C4-2B (cell line): ENCODE results near the gene SCG2.

Experiments
- ZFX ChIP-seq: fragments of 450-650 bp; IDR thresholded peaks from 2 replicates; pipeline ENCODE4 v1.6.1; 2017
- TF ChIP-seq, protein P1 (sequence below): fragments of 450-650 bp; conservative IDR thresholded peaks from 2 replicates; pipeline ENCODE4 v1.5.1; 2017; ENCODE audit warnings: mild to moderate bottlenecking

DNA sequence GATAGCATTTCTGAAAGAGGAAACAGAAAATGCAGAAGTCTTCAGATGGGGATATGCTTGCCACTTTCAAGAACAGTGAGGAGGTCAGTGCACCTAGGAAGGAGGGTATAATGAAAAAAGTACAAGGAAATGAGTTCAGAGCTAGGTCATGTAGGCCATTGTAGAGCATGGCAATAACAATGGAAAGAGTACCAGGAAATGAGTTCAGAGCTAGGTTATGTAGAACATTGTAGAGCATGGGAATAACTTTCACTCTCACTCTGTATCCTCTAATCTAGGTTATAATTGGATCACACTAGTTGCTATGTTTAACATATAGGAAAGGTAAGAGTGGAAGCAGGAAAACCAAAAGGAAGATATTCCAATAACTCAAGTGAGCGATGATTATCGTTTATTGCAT lies 12.3 kb downstream of the SCG2 start:
- TF ChIP-seq, protein P1, sequence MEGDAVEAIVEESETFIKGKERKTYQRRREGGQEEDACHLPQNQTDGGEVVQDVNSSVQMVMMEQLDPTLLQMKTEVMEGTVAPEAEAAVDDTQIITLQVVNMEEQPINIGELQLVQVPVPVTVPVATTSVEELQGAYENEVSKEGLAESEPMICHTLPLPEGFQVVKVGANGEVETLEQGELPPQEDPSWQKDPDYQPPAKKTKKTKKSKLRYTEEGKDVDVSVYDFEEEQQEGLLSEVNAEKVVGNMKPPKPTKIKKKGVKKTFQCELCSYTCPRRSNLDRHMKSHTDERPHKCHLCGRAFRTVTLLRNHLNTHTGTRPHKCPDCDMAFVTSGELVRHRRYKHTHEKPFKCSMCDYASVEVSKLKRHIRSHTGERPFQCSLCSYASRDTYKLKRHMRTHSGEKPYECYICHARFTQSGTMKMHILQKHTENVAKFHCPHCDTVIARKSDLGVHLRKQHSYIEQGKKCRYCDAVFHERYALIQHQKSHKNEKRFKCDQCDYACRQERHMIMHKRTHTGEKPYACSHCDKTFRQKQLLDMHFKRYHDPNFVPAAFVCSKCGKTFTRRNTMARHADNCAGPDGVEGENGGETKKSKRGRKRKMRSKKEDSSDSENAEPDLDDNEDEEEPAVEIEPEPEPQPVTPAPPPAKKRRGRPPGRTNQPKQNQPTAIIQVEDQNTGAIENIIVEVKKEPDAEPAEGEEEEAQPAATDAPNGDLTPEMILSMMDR: no peak
- no peak for TF ChIP-seq ZFX
